H1 (cell line): ENCODE results near the gene DYNLT2. TPM values are rescaled to one million over a fixed set of nuclear protein-coding genes. Genes with fewer than 3 reads are reported as not detected.

Experiments used
- ATF3 ChIP-seq: IDR thresholded peaks from 2 replicates; pipeline ENCODE4 v1.6.1; 2011; ENCODE audit warnings: low read depth, mild to moderate bottlenecking, low read length; ENCODE audit not compliant: insufficient read depth
- BACH1 ChIP-seq: IDR thresholded peaks from 2 replicates; pipeline ENCODE4 v1.6.1; 2012; ENCODE audit warnings: low read length, improper control_type of control experiment
- BRCA1 ChIP-seq: IDR thresholded peaks from 2 replicates; pipeline ENCODE4 v1.6.1; 2012; ENCODE audit warnings: low read depth, low read length, improper control_type of control experiment
- E2F6 ChIP-seq: IDR thresholded peaks from 2 replicates; pipeline ENCODE4 v1.6.1; 2012; ENCODE audit warnings: inconsistent platforms
- EGR1 ChIP-seq: IDR thresholded peaks from 2 replicates; pipeline ENCODE4 v1.6.1; 2011; ENCODE audit warnings: low read depth, low read length, borderline replicate concordance
- FOSL1 ChIP-seq: IDR thresholded peaks from 2 replicates; pipeline ENCODE4 v1.6.1; 2011; ENCODE audit warnings: mild to moderate bottlenecking, low read depth, low read length, moderate library complexity; ENCODE audit not compliant: insufficient read depth
- GABPA ChIP-seq: IDR thresholded peaks from 2 replicates; pipeline ENCODE4 v1.6.1; 2011; ENCODE audit warnings: mild to moderate bottlenecking, low read length, moderate library complexity, borderline replicate concordance; ENCODE audit not compliant: insufficient read depth
- GTF2F1 ChIP-seq: IDR thresholded peaks from 2 replicates; pipeline ENCODE4 v1.6.1; 2012; ENCODE audit warnings: low read depth, low read length, improper control_type of control experiment, borderline replicate concordance
- HDAC2 ChIP-seq, 2 experiments: fragments of 300-600 bp in 1 of 2; sonication (generic) in 1 of 2; IDR thresholded peaks; 2 replicates each; pipeline ENCODE4 v1.6.1; 2011 to 2012; ENCODE audit warnings: low read depth in 2 of 2, low read length in 2 of 2, mild to moderate bottlenecking in 2 of 2, moderate library complexity in 2 of 2, borderline replicate concordance in 1 of 2, inconsistent platforms in 1 of 2
- JUND ChIP-seq: IDR thresholded peaks from 2 replicates; pipeline ENCODE4 v1.6.1; 2011; ENCODE audit warnings: mild to moderate bottlenecking, improper control_type of control experiment, low read length
- KDM4A ChIP-seq: IDR thresholded peaks from one replicate; pipeline ENCODE4 v1.7.1; 2012; ENCODE audit warnings: low read depth, mild to moderate bottlenecking, moderate library complexity, low read length, inconsistent platforms; ENCODE audit not compliant: severe bottlenecking
- PHF8 ChIP-seq: fragments of 200-600 bp; sonication (generic); conservative IDR thresholded peaks from 2 replicates; pipeline ENCODE4 v1.7.1; 2012; ENCODE audit warnings: low read depth, mild to moderate bottlenecking, inconsistent platforms, low read length, moderate library complexity
- RAD21 ChIP-seq, 2 experiments: IDR thresholded peaks in 1 of 2; conservative IDR thresholded peaks in 1 of 2; 2 replicates each; pipeline ENCODE4 v1.6.1; 2011; ENCODE audit warnings: low read depth in 2 of 2, low read length in 2 of 2, improper control_type of control experiment in 1 of 2, inconsistent platforms in 1 of 2, mild to moderate bottlenecking in 1 of 2, moderate library complexity in 1 of 2
- SP2 ChIP-seq: IDR thresholded peaks from 2 replicates; pipeline ENCODE4 v1.6.1; 2012; ENCODE audit warnings: mild to moderate bottlenecking, low read length, inconsistent platforms
- SRF ChIP-seq: IDR thresholded peaks from 2 replicates; pipeline ENCODE4 v1.6.1; 2011; ENCODE audit warnings: mild to moderate bottlenecking, low read depth, low read length, moderate library complexity
- SUZ12 ChIP-seq: fragments of 200-600 bp; sonication (generic); IDR thresholded peaks from 2 replicates; pipeline ENCODE4 v1.6.1; 2012; ENCODE audit warnings: mild to moderate bottlenecking, inconsistent platforms, low read length, moderate library complexity, mixed read lengths
- TAF1 ChIP-seq: IDR thresholded peaks from 2 replicates; pipeline ENCODE4 v1.6.1; 2011; ENCODE audit warnings: mild to moderate bottlenecking, low read depth, low read length
- TAF7 ChIP-seq: optimal IDR thresholded peaks from 2 replicates; pipeline ENCODE3; 2011; ENCODE audit warnings: low read depth, mild to moderate bottlenecking, inconsistent platforms, low read length, moderate library complexity, borderline replicate concordance
- TBP ChIP-seq: IDR thresholded peaks from 2 replicates; pipeline ENCODE4 v1.6.1; 2011; ENCODE audit warnings: low read depth, low read length, improper control_type of control experiment
- USF2 ChIP-seq: IDR thresholded peaks from 2 replicates; pipeline ENCODE4 v1.6.1; 2011; ENCODE audit warnings: low read length, improper control_type of control experiment
- polyA plus RNA-seq, 7 experiments: library from polyadenylated mRNA; depleted of rRNA in 3 of 7; stranded (reverse) in 5 of 7; unstranded in 2 of 7; fragments of >200 nt in 5 of 7; fragments of 200-250 nt in 2 of 7; gene quantifications; 1 replicate in 5 of 7; 2 replicates in 1 of 7; 4 replicates in 1 of 7; pipeline versions ENCODE4 v1.2.1 to v1.2.3, GENCODE V29; 2011 to 2013; ENCODE audit warnings: missing spikeins in 2 of 7, mixed read lengths in 2 of 7
- total RNA-seq: library from RNA; stranded (reverse); fragmentation: NEBNext Ultra II Directional; extraction: Animal tissue kit (Norgen Biotek cat#: 25700); gene quantifications from 2 replicates; pipeline ENCODE4 v1.2.1, GENCODE V29; 2021

The DYNLT2 gene
- total and polyA plus RNA-seq, 2 of the 8 experiments (the other 6 are each of a cell fraction or from before 2014, with no cell fraction given): 0.48 to 1.8 TPM

- TF ChIP-seq TAF7 (peak; percentile 84), EGR1 (peak; percentile 78; the same call in 1 of the 2 replicates), E2F6 (peak; percentile 77), JUND (0 out of 2 replicates have a peak, but pooled peaks have one; percentile 12), KDM4A (peak; percentile 100), TBP (peak; percentile 88), BACH1 (no peak), FOSL1 (no peak), SRF (peak; percentile 86), ATF3 (peak; percentile 88), PHF8 (peak; percentile 96), GABPA (peak; percentile 80; the same call in 1 of the 2 replicates), TAF1 (peak; percentile 90), RAD21 (IDR thresholded peaks at IDR 0.05 in 1 of 2, conservative IDR thresholded peaks at IDR 0.05 in 1 of 2; ENCODE audit: low read depth in 2 of 2, low read length in 2 of 2) (no peak), SUZ12 (no peak), BRCA1 (peak; percentile 63), SP2 (no peak), GTF2F1 (peak; percentile 51; the same call in 1 of the 2 replicates), HDAC2 (IDR thresholded peaks at IDR 0.05; ENCODE audit: borderline replicate concordance in 1 of 2, low read depth in 2 of 2, low read length in 2 of 2) (peak in 1 of 2 experiments; percentile 56; a peak in 1 of 4 replicates), USF2 (no peak)
Observed at GRCh38 chr6:169751242-169752073, at the start of gene DYNLT2, which contains the start of gene ERMARD (continued).
